MCF 10A (cell line): ENCODE results near the gene SLC5A9. TPM values are rescaled to one million over a fixed set of nuclear protein-coding genes. Genes with fewer than 3 reads are reported as not detected.

ENCODE experiments used
- BruUV-seq: library from RNA; stranded (reverse); fragments of 400-500 nt; replicated peaks from 2 replicates; lab custom pipeline; 2021; lab: Mats Ljungman, UMichigan
- CTCF ChIA-PET: fragments of 300-600 bp; sonication (Branson Sonifier 250); formaldehyde crosslinking; extraction: SDS; loops from one replicate; lab custom pipeline; 2021; ENCODE audit warnings: antibody characterized with exemption, inconsistent platforms; lab: Yijun Ruan, JAX
- POLR2A ChIA-PET: fragments of 300-600, 350-650 bp; sonication (Branson Sonifier 250); formaldehyde crosslinking; extraction: SDS; loops from one replicate; lab custom pipeline; 2020; ENCODE audit warnings: antibody characterized with exemption, inconsistent platforms; lab: Yijun Ruan, JAX
- DNase-seq: peaks from one replicate; pipeline ENCODE4 v3.0.0-alpha.2; 2018; ENCODE audit not compliant: unreplicated experiment
- H3K27ac Mint-ChIP-seq: one replicate; pipeline ENCODE4 v1.8.0; 2022; ENCODE audit warnings: mild to moderate bottlenecking, low read depth, mixed read lengths; ENCODE audit not compliant: unreplicated experiment
- H3K27me3 Mint-ChIP-seq: one replicate; pipeline ENCODE4 v1.8.0; 2022; ENCODE audit warnings: mixed read lengths; ENCODE audit not compliant: insufficient read depth, unreplicated experiment
- H3K36me3 Mint-ChIP-seq: one replicate; pipeline ENCODE4 v1.8.0; 2022; ENCODE audit warnings: mild to moderate bottlenecking, moderate library complexity, mixed read lengths; ENCODE audit not compliant: insufficient read depth, unreplicated experiment
- H3K4me1 Mint-ChIP-seq: one replicate; pipeline ENCODE4 v1.8.0; 2022; ENCODE audit warnings: mixed read lengths; ENCODE audit not compliant: insufficient read depth, unreplicated experiment
- H3K4me3 Mint-ChIP-seq: one replicate; pipeline ENCODE4 v1.8.0; 2022; ENCODE audit warnings: mild to moderate bottlenecking, moderate library complexity, mixed read lengths; ENCODE audit not compliant: unreplicated experiment
- H3K9me3 Mint-ChIP-seq: one replicate; pipeline ENCODE4 v1.8.0; 2022; ENCODE audit warnings: mixed read lengths; ENCODE audit not compliant: unreplicated experiment
- intact Hi-C: fragments of 100-400 bp; cut with micrococcal nuclease; formaldehyde crosslinking; loops from 2 replicates; pipeline ENCODE4 v1.14.1; 2022
- total RNA-seq: library from RNA; stranded (reverse); gene quantifications from 2 replicates; pipeline ENCODE4 v1.2.3, GENCODE V29; 2022
- TF ChIP-seq, protein P1 (sequence below): fragments of 200-600 bp; IDR thresholded peaks from one replicate; pipeline ENCODE4 v1.8.0; 2022; ENCODE audit warnings: antibody characterized with exemption, mild to moderate bottlenecking; ENCODE audit not compliant: unreplicated experiment

SLC5A9 gene
- total RNA-seq, 1 experiment from 2014 or later: not detected

GRCh38 chr1:48232722-48233121 is 10.2 kb downstream of the SLC5A9 start:
- intact Hi-C loops: no loop called here
- ChIA-PET POLR2A (no interaction called here), CTCF (no interaction called here)
- H3K27me3 Mint-ChIP-seq: no peaks in the 10 kb centered on the region
- BruUV-seq: no TSS peak
- H3K9me3 Mint-ChIP-seq: no peaks in the 10 kb centered on the region
- no peak for DNase-seq
- no peak overlapping the region for H3K27ac Mint-ChIP-seq
- H3K36me3 Mint-ChIP-seq: peaks cover 6% of the 10 kb centered on the region
- no peak overlapping the region for H3K4me3 Mint-ChIP-seq
- TF ChIP-seq, protein P1, sequence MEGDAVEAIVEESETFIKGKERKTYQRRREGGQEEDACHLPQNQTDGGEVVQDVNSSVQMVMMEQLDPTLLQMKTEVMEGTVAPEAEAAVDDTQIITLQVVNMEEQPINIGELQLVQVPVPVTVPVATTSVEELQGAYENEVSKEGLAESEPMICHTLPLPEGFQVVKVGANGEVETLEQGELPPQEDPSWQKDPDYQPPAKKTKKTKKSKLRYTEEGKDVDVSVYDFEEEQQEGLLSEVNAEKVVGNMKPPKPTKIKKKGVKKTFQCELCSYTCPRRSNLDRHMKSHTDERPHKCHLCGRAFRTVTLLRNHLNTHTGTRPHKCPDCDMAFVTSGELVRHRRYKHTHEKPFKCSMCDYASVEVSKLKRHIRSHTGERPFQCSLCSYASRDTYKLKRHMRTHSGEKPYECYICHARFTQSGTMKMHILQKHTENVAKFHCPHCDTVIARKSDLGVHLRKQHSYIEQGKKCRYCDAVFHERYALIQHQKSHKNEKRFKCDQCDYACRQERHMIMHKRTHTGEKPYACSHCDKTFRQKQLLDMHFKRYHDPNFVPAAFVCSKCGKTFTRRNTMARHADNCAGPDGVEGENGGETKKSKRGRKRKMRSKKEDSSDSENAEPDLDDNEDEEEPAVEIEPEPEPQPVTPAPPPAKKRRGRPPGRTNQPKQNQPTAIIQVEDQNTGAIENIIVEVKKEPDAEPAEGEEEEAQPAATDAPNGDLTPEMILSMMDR: no peak
- H3K4me1 Mint-ChIP-seq: no peaks in the 10 kb centered on the region

- no TSS peak for BruUV-seq
- ChIA-PET POLR2A (no interaction called here), CTCF (interaction anchor here (0.6 to 6.5 kb wide), 7 partner anchors 10 to 471 kb away, joined by 3 to 85 read pairs (median 3); no protein-coding TSS in a partner anchor)
- Mint-ChIP-seq H3K4me3 (no peak overlapping the region), H3K36me3 (peaks cover 6% of the 10 kb centered on the region), H3K9me3 (no peaks in the 10 kb centered on the region), H3K27me3 (no peaks in the 10 kb centered on the region), H3K4me1 (no peaks in the 10 kb centered on the region), H3K27ac (no peak overlapping the region)
- DNase-seq: no peak
- TF ChIP-seq, protein P1: no peak
- intact Hi-C loops: no loop called here
Measured at GRCh38 chr1:48233666-48234485, 11.4 kb downstream of the SLC5A9 start.

GRCh38 chr1:48235652-48236051 is 13.1 kb downstream of the SLC5A9 start:
- CTCF ChIA-PET: interaction anchor here (0.5 to 6.5 kb wide), 32 partner anchors 9 to 525 kb away, joined by 3 to 85 read pairs (median 4); partner anchors contain the start of gene TRABD2B
- Mint-ChIP-seq H3K4me3 (no peak overlapping the region), H3K36me3 (no peaks in the 10 kb centered on the region), H3K9me3 (no peaks in the 10 kb centered on the region), H3K4me1 (no peaks in the 10 kb centered on the region), H3K27ac (no peak overlapping the region), H3K27me3 (no peaks in the 10 kb centered on the region)
- intact Hi-C loops: loop anchor here (1.0 to 5.0 kb wide), 4 partner anchors 33 to 843 kb away; partner anchors contain the start of gene TRABD2B
- POLR2A ChIA-PET: interaction anchor here (0.6 kb wide), 1 partner anchor 125 kb away, joined by 3 read pairs; no protein-coding TSS in a partner anchor
- no peak for DNase-seq
- BruUV-seq: no TSS peak
- TF ChIP-seq, protein P1: no peak

GRCh38 chr1:48236716-48237470 is 14.4 kb downstream of the SLC5A9 start:
- Mint-ChIP-seq H3K27ac (no peak overlapping the region), H3K27me3 (no peaks in the 10 kb centered on the region), H3K9me3 (no peaks in the 10 kb centered on the region), H3K4me1 (no peaks in the 10 kb centered on the region), H3K36me3 (no peaks in the 10 kb centered on the region), H3K4me3 (no peak overlapping the region)
- BruUV-seq: no TSS peak
- peak; percentile 43 for DNase-seq
- ChIA-PET CTCF (interaction anchor here (0.6 to 6.5 kb wide), 44 partner anchors 8 to 835 kb away, joined by 3 to 85 read pairs (median 5); partner anchors contain the start of gene TRABD2B), POLR2A (interaction anchor here (1.0 kb wide), 1 partner anchor 143 kb away, joined by 4 read pairs; no protein-coding TSS in a partner anchor)
- intact Hi-C loops: loop anchor here (1.0 to 5.0 kb wide), 8 partner anchors 35 to 845 kb away; partner anchors contain the start of gene TRABD2B
- TF ChIP-seq, protein P1: peak; percentile 74
